DND-41 (cell line): Measurements from ENCODE around the gene PLG.

Experiments
- ATAC-seq: fragments of 200-7000 bp; cut with Tn5 transposase; 3 replicates; pipeline ENCODE4 v1.9.1; 2021; ENCODE audit warnings: low read depth; ENCODE audit not compliant: insufficient read depth
- DNase-seq: peaks from one replicate; pipeline ENCODE4 v3.0.0-alpha.2; 2020
- H2AFZ ChIP-seq: 2 replicates; pipeline ENCODE4 v1.6.0; 2012; ENCODE audit warnings: low read depth, low read length
- H3K27ac ChIP-seq: 2 replicates; pipeline ENCODE4 v1.5.1; 2012; ENCODE audit warnings: low read length, inconsistent platforms
- H3K27me3 ChIP-seq: fragments of 200-600 bp; sonication (generic); 2 replicates; pipeline ENCODE4 v1.6.0; 2012; ENCODE audit warnings: low read length, mild to moderate bottlenecking, inconsistent platforms; ENCODE audit not compliant: insufficient read depth, poor library complexity
- H3K36me3 ChIP-seq: 2 replicates; pipeline ENCODE4 v1.5.1; 2012; ENCODE audit warnings: low read length, inconsistent platforms; ENCODE audit not compliant: insufficient read depth
- H3K4me1 ChIP-seq: 2 replicates; pipeline ENCODE4 v1.5.1; 2012; ENCODE audit warnings: mild to moderate bottlenecking, low read length; ENCODE audit not compliant: insufficient read depth
- H3K4me2 ChIP-seq: 2 replicates; pipeline ENCODE4 v1.6.0; 2012; ENCODE audit warnings: mild to moderate bottlenecking, moderate library complexity, low read length, inconsistent platforms; ENCODE audit not compliant: insufficient read depth
- H3K4me3 ChIP-seq, 2 experiments: fragments of 200-600 bp in 1 of 2; shearing (Covaris generic) in 1 of 2; 2 replicates each; pipeline ENCODE4 v1.5.1; 2012 to 2016; ENCODE audit warnings: inconsistent platforms in 2 of 2, low read length in 2 of 2, mild to moderate bottlenecking in 2 of 2, low read depth in 1 of 2, moderate library complexity in 1 of 2
- H3K79me2 ChIP-seq: 2 replicates; pipeline ENCODE4 v1.6.0; 2012; ENCODE audit warnings: low read length, inconsistent platforms; ENCODE audit not compliant: insufficient read depth
- H3K9ac ChIP-seq: 2 replicates; pipeline ENCODE4 v1.6.0; 2012; ENCODE audit warnings: low read depth, mild to moderate bottlenecking, inconsistent platforms, low read length, moderate library complexity
- H3K9me3 ChIP-seq: 2 replicates; pipeline ENCODE4 v1.5.1; 2012; ENCODE audit warnings: low read length, moderate library complexity, mild to moderate bottlenecking, inconsistent platforms; ENCODE audit not compliant: insufficient read depth, severe bottlenecking
- H4K20me1 ChIP-seq: 2 replicates; pipeline ENCODE4 v1.6.0; 2012; ENCODE audit warnings: low read length; ENCODE audit not compliant: insufficient read depth
- EZH2 ChIP-seq: IDR thresholded peaks from 3 replicates; pipeline ENCODE4 v1.6.1; 2012; ENCODE audit warnings: borderline replicate concordance, low read depth, mild to moderate bottlenecking, moderate library complexity, low read length, inconsistent platforms; ENCODE audit not compliant: severe bottlenecking
- TF ChIP-seq, protein P1 (sequence below): IDR thresholded peaks from 2 replicates; pipeline ENCODE4 v1.5.1; 2012; ENCODE audit warnings: borderline replicate concordance, low read length, moderate library complexity, mild to moderate bottlenecking; ENCODE audit not compliant: poor library complexity, severe bottlenecking; ENCODE audit errors: extremely low read depth

The PLG gene

DNA sequence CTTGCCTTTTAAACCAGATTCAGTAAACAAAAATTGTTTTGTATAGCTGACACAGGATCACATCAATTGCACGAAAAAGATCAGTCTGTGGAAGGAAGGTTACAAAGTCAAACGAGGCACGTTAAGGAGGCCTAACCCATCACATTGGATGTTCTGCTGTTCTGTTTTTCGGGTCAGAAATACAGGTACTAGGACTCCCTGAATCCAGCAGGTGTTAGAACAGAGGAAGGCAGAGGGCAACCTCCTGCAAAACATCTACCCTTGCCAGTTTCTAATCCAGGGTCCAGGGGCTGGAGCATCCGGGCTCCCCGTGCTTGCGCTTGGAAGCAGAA, 64.6 kb downstream of the PLG start:
- Histone ChIP-seq H3K27ac (no peak overlapping the region), H3K4me2 (no peak overlapping the region), H3K4me3 (no peak overlapping the region), H3K4me1 (no peaks in the 10 kb centered on the region), H3K9me3 (no peaks in the 10 kb centered on the region), H3K9ac (no peak overlapping the region), H2AFZ (no peak overlapping the region), H3K27me3 (no peaks in the 10 kb centered on the region), H3K79me2 (no peaks in the 10 kb centered on the region), H3K36me3 (no peaks in the 10 kb centered on the region), H4K20me1 (no peaks in the 10 kb centered on the region)
- DNase-seq = no peak
- no peak for ATAC-seq
- TF ChIP-seq EZH2 = no peak
- TF ChIP-seq, protein P1, sequence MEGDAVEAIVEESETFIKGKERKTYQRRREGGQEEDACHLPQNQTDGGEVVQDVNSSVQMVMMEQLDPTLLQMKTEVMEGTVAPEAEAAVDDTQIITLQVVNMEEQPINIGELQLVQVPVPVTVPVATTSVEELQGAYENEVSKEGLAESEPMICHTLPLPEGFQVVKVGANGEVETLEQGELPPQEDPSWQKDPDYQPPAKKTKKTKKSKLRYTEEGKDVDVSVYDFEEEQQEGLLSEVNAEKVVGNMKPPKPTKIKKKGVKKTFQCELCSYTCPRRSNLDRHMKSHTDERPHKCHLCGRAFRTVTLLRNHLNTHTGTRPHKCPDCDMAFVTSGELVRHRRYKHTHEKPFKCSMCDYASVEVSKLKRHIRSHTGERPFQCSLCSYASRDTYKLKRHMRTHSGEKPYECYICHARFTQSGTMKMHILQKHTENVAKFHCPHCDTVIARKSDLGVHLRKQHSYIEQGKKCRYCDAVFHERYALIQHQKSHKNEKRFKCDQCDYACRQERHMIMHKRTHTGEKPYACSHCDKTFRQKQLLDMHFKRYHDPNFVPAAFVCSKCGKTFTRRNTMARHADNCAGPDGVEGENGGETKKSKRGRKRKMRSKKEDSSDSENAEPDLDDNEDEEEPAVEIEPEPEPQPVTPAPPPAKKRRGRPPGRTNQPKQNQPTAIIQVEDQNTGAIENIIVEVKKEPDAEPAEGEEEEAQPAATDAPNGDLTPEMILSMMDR = no peak

- H3K79me2 ChIP-seq = no peaks in the 10 kb centered on the region
- H4K20me1 ChIP-seq = no peaks in the 10 kb centered on the region
- H3K4me3 ChIP-seq = no peak overlapping the region
- H3K27me3 ChIP-seq = no peaks in the 10 kb centered on the region
- no peak overlapping the region for H3K4me2 ChIP-seq
- H2AFZ ChIP-seq = no peak overlapping the region
- DNase-seq = no peak
- H3K9me3 ChIP-seq = no peaks in the 10 kb centered on the region
- no peaks in the 10 kb centered on the region for H3K4me1 ChIP-seq
- TF ChIP-seq, protein P1 = no peak
- no peak for TF ChIP-seq EZH2
- ATAC-seq = no peak
- no peak overlapping the region for H3K9ac ChIP-seq
- H3K36me3 ChIP-seq = no peaks in the 10 kb centered on the region
- H3K27ac ChIP-seq = no peak overlapping the region
Measured at GRCh38 chr6:160766989-160767646, 65.1 kb downstream of the PLG start.

- H3K4me2 ChIP-seq = no peak overlapping the region
- DNase-seq = no peak
- ATAC-seq = no peak
Measured at GRCh38 chr6:160767647-160768019, 65.6 kb downstream of the PLG start.

More at GRCh38 chr6:160767647-160768019, 65.6 kb downstream of the PLG start:
- Histone ChIP-seq H3K9ac (no peak overlapping the region), H2AFZ (no peak overlapping the region), H3K4me3 (no peak overlapping the region), H4K20me1 (no peaks in the 10 kb centered on the region), H3K27me3 (no peaks in the 10 kb centered on the region), H3K27ac (no peak overlapping the region), H3K79me2 (no peaks in the 10 kb centered on the region), H3K9me3 (no peaks in the 10 kb centered on the region), H3K36me3 (no peaks in the 10 kb centered on the region), H3K4me1 (no peaks in the 10 kb centered on the region)
- TF ChIP-seq EZH2 = no peak
- TF ChIP-seq, protein P1 = no peak
